KBM-7 (cell line): ENCODE results near the gene DMGDH.
A peak's percentile ranks its signal among the peaks of the same experiment; 100 is the strongest.

Experiments used
- DNase-seq: peaks from one replicate; pipeline ENCODE4 v3.0.0-alpha.2; 2015
- in situ Hi-C: fragments of 300-500 bp; cut with MboI; formaldehyde crosslinking; loops from 2 replicates; pipeline ENCODE4 v1.14.3; 2020; ENCODE audit warnings: low sequenced_read_pairs, low pct_unique_long_range_greater_than_20kb, mixed read lengths

DMGDH gene

GRCh38 chr5:79069488-79070349 lies at the start of gene DMGDH, which contains the start of gene BHMT2:
Gene DMGDH (minus strand): TSS chr5:79069674. CDS start chr5:79069620, 54 bp downstream.
Gene BHMT2 (plus strand): TSS chr5:79069767. CDS start chr5:79069783, 16 bp downstream.
- in situ Hi-C loops = no loop called here
- no peak for DNase-seq

DNA sequence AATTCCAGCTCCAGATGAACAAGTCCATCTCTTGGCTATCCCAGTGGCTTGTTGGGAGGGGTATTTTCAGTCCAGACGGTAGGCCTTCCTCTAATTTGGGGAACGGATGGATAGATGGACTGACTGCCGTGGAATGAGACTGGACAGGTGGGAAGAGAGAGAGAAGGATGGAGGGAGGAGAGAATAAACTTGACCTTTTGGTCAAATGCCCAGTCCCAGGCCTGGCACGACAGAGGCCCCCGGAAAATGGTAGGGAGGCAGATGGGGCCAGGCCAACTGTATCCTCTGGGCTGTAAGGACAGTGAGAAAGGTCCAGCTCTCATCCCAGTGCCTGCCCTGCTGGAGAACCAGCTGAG lies 43.2 kb upstream of the DMGDH start:
- in situ Hi-C loops = loop anchor here (25.0 kb wide), 1 partner anchor 100 kb away; no protein-coding TSS in a partner anchor
- DNase-seq = no peak

- in situ Hi-C loops = loop anchor here (25.0 kb wide), 1 partner anchor 100 kb away; no protein-coding TSS in a partner anchor
- no peak for DNase-seq
Measured at GRCh38 chr5:79111960-79112702, 42.7 kb upstream of the DMGDH start.

DNA sequence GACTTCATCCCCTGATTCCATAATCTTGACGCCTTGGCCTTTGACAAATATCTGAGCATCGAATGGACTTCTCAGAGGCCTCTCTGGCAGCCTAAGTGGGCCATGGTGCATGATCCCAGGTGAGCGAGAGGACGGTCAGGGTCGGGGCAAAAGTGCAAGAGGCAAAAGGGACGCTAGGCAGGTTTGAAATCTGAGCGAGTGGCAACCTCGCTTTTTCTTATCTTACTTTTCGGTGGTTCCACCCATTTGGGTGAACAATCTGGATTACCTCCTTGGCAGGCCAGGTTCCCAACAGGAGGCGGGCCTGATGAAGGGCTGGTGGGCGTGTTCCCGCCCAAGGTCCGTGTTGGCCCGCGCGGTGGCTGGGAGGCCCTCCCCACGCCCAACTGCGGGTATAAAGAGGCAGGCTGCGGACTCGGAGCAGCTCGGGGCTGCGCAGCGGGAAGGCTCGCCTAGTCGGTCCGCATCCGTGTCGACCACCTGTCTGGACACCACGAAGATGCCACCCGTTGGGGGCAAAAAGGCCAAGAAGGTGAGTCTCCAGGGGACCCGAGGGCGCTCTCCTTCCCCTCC lies 42.0 kb upstream of the DMGDH start, which contains the start of gene BHMT:
TSS of gene BHMT (plus strand) at position 423 of the 573 bp plus-strand sequence. CDS start at position 500, 77 bp downstream.
- in situ Hi-C loops = loop anchor here (25.0 kb wide), 1 partner anchor 99 kb away; no protein-coding TSS in a partner anchor
- DNase-seq = no peak

DNA sequence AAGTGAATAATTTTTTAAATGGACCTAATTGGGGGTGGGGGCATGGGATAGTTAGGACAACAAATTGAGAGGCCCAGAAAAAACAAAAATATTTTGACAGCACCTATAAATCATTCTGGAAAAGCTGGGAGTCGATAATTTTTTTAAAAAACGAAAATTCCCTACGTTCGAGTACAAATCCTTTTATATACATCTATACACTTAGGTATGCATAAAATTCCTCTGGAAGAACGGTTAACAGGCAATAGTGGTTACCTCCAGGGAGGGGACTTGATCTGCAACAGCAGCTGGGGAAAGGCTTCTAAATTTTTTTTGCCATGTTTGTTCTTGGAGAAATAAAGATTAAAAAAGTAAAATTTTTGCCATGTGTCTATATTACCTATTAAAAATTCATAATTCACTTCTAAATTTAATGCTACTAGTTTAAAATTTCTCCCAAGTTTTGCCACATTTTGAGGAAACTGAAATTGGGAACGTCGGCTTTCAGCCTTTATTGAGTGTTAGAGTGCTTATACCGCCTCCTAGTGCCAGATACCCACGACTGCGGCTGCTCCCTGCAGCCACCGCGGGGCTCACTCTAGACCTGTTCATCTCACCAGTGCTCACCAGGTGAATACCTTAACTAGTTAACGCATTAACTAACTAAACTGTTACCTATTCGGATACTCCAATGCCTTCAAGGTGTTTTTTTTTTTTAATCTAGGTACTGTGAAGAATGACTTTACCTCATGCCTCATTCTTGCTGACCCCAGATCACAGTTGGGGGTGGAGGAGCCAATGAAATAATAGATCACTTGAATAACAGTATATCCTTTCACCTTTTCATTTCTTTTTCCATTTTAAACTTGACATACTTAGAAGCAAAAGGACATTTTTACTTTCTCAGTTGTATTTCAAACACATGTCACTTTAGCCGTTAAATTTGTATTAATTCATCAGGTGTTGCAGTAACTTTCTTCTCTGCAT lies 40.3 kb upstream of the DMGDH start:
- in situ Hi-C loops = loop anchor here (25.0 kb wide), 1 partner anchor 98 kb away; no protein-coding TSS in a partner anchor
- peak; percentile 61 for DNase-seq

- no peak for DNase-seq
- in situ Hi-C loops = loop anchor here (25.0 kb wide), 1 partner anchor 96 kb away; no protein-coding TSS in a partner anchor
Measured at GRCh38 chr5:79108792-79109191, 39.3 kb upstream of the DMGDH start.

DNA sequence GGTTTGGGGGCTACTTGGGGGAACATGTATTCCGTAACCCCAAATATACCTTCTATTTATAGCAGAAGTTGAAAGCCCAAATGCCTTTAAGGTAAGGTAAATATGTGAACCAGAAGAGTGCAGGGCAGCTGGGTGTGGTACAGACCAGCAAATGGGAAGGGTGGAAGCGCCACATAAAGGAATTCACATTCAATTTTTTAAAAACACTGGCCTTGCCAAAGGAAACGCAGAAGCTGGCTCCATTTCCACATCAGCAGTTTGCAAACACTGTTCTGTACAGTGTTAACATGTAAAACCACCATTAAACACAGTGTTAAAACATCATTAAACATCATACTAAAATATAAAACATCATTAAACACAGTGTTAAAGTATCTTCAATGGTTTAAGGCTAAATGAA lies 38.6 kb upstream of the DMGDH start:
- DNase-seq = no peak
- in situ Hi-C loops = loop anchor here (25.0 kb wide), 1 partner anchor 96 kb away; no protein-coding TSS in a partner anchor

DNA sequence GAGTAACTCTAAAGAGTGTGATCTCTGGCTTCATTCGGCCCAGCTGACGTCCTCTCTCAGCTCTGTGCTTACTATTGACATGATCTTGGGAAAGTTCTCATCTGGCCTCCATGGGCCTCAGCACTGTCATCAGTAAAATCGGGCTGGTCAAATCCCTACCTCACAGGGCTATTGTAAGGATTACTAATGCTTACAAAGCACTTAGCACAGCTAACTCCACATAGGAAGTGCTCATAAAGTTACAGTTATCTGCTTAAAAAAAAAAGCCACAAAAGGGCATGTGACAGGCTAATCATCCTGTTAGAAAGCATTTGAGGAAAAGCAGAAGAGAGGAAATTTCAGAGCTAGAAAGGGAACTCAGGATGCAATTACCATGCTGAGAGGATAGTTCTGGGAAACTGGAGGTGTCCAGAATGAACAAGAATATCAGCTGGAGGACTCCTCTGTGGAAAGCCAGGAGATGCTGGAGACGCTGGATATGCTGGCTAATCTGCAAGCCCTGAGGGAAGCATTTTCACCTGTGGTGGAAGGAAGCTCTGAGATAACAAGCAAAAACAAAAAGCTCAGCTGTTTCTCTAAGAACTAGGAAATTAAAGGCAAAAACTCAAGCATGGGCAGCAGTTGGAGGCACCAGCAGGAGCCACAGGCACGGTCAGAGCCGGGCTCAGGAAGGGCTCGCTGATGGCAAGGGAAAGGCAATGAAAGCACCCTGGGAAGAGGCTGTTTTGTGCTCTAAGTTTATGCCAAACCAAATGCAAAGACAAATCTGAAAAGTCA lies 37.7 kb upstream of the DMGDH start:
- peak; percentile 80 for DNase-seq
- in situ Hi-C loops = loop anchor here (25.0 kb wide), 1 partner anchor 95 kb away; no protein-coding TSS in a partner anchor

DNA sequence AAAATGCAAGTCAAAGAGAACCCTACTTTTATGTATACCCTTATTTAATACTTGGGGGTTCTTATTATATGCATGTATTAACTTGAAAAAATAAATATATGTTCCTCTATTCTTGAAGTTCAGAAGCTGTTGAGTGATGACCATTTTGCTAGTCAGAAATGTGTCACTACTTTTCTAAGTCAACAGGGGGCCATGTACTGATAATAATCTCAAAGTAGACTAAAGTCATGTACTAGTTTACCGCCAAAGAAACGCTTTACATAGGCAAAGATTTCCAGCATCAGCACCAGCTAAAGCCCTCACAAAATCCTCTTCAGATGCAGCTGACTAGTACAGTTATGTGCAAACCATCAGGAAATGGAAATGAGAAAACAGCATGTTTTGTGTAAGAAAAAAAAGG lies 36.4 kb upstream of the DMGDH start:
- in situ Hi-C loops = loop anchor here (25.0 kb wide), 1 partner anchor 94 kb away; no protein-coding TSS in a partner anchor
- DNase-seq = no peak

GRCh38 chr5:79093762-79094161 lies 24.3 kb upstream of the DMGDH start:
- DNase-seq = no peak
- in situ Hi-C loops = no loop called here

DNA sequence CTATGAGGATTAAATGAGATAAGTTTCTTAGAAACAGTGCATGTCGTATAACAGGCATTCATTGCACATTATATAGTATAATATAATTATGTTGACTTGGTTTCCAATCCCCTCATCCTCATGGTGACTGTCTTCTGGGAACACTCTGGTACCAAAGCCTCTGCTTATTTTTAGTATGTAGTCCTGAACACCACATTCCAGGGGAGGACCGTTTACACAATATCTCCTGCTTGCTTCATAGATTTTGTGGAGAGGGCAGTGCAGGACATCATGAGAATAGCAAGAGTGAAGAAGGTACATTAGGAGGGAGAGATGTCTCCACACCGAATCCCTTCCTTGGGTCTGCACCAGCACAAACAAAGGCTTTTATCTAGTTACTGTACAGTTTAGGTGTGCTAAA lies 21.6 kb upstream of the DMGDH start:
- DNase-seq = no peak
- in situ Hi-C loops = no loop called here

DNA sequence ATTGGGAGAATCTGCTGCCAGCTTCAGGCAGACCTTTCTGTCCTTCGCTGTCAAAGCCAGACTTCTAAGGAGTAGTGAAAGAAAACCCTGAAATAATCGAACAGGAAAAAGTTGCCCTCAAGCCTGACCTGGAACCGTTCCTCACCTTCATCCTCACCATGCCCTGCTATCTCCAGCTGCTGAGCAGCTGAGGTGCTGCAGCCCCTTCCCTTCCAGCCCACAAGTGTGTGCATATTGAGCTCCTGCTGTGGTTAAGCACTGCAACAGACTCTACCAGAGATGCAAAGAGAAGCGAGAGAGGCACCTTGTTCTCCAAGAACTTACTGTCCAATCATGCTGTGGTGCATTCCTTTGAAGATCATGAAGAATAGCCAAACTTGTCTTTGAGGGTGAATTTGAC lies 19.0 kb upstream of the DMGDH start:
- in situ Hi-C loops = no loop called here
- DNase-seq = no peak

- no peak for DNase-seq
- in situ Hi-C loops = no loop called here
Measured at GRCh38 chr5:79086116-79086515, 16.6 kb upstream of the DMGDH start.

- DNase-seq = no peak
- in situ Hi-C loops = no loop called here
Measured at GRCh38 chr5:79081779-79082178, 12.3 kb upstream of the DMGDH start.

GRCh38 chr5:79080804-79081203 lies 11.3 kb upstream of the DMGDH start:
- in situ Hi-C loops = no loop called here
- DNase-seq = no peak

DNA sequence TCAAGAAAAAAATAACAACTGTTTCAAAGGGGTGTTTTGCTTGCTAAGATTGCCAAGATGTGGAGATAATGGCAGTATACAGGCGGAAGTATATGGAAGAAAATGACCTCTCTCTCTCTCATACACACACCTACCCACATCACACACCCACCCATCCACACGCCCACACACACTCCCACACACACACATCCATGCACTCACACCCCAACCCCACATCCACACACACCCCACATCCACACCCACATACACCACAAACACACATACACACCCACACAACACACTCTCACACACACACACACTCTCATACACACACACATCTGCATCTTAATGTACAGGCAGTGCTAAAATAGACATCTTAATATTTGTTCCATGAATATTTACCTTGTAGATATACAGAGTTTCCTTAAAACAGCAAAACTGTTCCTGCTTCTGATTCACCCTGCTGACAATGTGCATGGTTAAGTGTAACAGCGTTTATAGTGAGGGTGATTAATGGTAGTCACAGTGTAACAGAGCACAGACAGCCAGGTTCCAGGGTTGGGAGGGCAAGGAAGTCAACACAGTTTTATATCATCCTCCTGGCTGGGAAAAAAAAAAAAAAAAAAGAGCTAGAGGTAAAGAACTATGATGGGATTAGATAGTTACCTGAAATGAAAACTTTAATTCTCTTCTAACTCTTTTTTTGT lies 8.3 kb upstream of the DMGDH start:
- in situ Hi-C loops = no loop called here
- no peak for DNase-seq

- in situ Hi-C loops = no loop called here
- no peak for DNase-seq
Measured at GRCh38 chr5:79076819-79077218, 7.3 kb upstream of the DMGDH start.
